ENCODE results near the gene PAOX. TPM values are rescaled to one million over a fixed set of nuclear protein-coding genes. Genes with fewer than 3 reads are reported as not detected.

PAOX gene
- total RNA-seq = 1.3 and 5.0 TPM in 2 replicates

DNA sequence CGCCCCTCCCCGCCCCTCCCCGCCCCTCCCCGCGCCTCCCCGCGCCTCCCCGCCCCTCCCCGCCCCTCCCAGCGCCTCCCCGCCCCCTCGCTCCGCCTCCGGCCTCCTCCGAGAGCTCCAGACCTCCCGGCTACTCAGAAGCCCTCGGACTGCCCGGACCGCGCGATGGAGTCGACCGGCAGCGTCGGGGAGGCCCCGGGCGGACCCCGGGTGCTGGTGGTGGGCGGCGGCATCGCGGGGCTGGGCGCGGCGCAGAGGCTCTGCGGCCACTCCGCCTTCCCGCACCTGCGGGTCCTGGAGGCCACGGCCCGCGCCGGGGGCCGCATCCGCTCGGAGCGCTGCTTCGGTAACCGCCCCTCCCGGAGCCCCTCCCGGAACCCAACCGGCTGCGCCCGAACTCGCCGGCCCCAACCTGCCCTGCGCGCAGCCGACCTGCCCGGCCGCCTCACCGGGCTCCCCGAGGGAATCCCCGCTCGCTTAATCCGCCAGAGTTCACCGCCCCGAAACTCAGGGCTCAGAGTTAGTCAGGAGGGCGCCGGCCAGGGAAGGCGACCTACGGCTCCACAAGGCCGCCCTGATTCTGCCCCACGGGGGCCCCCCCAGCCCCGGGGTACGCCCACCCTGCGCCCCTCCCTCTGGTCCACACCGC, at the start of gene PAOX:
Gene PAOX (plus strand): TSS at position 111 of the 649 bp plus-strand sequence. CDS start 55 bp downstream, at position 166.

DNA sequence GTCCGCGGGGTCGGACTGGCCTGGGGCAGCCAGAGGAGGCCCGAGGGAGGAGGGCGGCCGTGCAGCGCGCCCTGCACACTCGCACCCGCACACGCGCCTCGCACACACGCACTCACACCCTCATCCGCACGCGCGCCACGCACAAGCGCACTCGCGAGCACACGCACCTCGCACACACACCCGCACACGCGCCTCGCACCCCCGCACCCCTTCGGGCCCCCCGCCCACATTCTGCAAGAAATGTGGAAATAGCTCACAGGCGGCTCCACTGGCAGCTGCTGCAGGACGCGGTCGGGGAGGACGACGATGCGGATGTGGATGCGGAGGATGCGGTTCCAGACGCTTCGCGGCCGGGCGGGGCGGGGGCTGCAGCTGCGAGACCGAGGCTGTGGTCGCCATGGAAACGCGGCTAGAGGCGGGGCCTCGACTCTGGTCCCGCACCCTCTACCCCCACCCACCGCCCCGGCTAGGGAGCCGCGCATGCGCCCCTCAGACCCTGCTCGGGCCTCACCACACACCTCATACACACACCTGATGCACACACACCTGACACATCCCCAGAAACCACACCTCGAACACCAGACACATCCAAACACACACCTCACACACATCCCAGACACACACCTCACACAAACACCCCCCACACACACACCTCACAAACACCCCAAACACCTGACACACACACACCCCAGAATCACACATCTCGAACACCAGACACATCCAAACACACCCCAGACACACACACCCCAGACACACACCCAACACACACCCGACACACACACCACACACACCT, 42.3 kb upstream of the PAOX start, which contains the start of gene CALY:
Gene CALY (minus strand): TSS at position 320 of the 793 bp plus-strand sequence. CDS start 7,907 bp downstream, outside the sequence.

DNA sequence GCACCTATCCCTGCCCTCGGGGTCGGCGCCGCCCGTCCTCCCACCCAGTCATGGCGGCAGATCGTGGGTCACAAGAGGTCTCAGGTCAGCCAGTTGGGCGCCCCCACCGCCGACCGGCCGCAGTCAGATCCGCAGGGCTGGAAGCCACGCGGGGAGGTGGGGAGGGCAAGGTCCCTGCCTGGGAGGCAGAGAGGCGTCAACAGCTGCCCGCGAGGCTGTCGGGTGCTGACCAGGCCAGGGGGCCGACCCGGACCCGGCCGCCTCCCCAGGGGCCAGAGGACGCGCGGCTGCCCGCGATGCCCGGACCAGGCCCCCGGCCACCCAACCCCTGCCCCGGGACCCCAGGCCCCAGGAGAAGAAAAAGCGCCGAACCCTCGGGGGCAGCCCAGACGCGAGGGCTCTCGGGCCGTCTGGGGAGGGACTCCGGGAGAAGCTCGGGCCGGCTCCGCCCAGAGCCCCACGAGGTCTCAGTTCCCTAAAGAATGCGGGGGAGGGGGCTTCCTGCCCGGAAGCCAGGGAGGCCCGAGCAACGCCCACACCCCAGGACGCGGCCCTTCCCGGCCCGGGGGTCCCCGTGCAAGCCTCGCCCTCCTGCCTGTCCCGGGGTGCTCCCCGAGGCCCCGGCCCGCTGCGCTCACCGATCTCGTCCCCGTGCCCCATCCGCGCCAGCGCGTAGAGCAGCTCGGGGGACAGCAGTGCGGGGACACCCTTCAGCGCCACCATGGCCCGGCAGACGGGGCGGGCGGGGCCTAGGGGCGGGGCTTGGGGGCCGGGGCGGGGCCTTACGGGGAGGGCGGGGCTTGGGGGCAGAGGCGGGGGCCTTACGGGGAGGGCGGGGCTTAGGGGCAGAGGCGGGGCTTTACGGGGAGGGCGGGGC, 21.5 kb upstream of the PAOX start, which contains the start of gene FUOM:
Gene FUOM (minus strand): TSS at position 735 of the 877 bp plus-strand sequence. CDS start 12 bp downstream, at position 723.

DNA sequence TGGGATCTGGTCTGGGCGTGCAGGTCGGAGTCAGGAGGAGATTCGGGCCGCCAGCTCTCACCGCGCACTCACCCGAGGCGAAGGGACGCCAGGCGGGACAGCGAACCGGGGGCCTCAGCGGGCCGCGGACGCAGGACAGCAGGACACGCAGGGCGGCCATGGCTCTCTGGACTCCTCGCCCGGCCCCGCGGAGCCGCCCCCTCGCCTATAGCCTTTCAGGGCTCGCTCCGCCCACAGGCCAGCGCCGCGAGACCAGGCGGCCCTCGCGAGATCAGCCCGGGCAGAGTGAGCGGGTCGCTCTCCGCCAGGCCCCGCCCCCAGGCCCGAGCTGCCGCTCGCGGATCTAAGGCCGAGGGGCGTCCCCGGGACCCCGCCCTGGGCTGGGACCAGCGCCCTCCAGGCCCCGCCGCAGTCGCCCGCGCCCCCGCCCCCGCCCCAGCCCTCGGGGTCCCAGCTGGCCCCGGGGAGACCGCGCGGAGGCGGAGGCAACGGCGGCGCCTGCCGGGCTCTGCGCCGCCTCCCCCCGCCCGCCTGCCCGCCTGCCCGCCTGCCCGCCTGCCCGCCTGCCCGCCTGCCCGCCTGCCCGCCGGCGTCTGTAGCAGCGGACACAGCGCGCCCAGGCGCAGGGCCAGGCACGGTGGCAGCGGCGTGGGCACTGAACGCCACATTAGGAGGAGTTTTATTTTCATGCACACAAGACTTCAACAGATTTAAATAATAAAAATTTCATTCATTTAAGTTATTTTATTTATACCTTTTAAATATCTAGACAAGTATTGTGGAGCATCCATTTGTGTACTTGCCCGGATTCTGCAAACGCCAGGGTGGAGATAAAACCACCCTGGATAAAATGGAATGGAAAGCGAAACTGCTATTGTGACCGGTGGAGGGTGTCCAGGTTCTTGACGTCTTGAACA, 5.6 kb upstream of the PAOX start, which contains the start of gene ECHS1:
Gene ECHS1 (minus strand): TSS at position 181 of the 917 bp plus-strand sequence. CDS start 21 bp downstream, at position 160.

DNA sequence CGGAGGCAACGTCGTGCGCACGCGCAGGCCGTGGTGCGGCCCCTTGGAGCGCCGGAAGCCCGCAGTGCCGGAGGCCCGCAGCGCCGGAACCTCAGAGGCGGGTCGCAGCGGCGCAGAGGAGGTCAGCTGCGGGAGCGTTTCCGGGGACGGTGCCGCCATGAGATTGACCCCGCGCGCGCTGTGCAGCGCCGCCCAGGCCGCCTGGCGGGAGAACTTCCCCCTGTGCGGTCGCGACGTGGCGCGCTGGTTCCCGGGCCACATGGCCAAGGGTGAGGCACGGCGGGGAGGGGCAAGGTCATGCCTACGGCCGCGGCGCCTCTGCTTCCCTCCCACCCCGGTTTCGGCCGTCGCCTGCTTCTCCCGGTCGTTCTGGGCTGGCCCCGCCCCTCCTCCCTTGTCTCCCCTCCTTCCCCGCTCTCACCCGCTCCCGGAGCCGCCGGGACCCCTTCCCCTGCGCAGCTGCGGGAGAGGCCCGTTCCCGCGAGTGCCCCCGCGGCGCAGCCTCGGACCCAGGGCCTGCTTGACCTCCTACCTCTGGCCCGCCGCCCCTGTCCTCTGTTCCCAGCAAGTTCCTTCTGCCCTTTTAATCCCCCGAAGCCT, 15.1 kb downstream of the PAOX start, which contains the start of gene MTG1:
Gene MTG1 (plus strand): TSS at position 94 of the 600 bp plus-strand sequence. CDS start 64 bp downstream, at position 158.

DNA sequence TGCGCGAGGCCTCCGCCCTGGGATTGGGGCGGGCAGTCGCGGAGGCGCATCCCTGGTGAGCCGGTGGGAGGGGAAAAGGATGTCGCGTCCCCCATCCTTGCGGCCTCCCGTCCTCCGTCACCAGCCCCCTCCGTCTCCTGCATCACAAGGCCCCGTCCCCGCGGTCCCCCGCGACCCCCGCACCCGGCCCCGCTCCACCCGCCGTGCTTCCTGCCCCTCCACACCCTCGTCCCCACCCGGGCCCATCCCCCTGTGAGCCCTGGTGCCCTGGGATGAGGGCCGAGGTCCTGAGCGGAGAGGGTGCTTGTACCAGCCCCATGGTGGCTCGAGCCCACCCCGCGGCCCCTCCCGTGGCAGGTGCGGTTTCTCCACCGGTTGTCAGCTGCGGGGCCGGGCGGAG, 45.5 kb downstream of the PAOX start, which contains the start of gene SPRN:
Gene SPRN (minus strand): TSS at position 25 of the 400 bp plus-strand sequence. CDS start 944 bp downstream, outside the sequence.

Other genes starting within 250 kb of the PAOX start
- 0.09 TPM in 1 of 2 replicates, not detected in the other for gene KNDC1, start 219.0 kb upstream of the PAOX start, total RNA-seq
- gene UTF1, start 149.0 kb upstream of the PAOX start, total RNA-seq = not detected in 2 replicates
- gene VENTX, start 141.4 kb upstream of the PAOX start, total RNA-seq = not detected in 2 replicates
- gene ADAM8, start 102.4 kb upstream of the PAOX start, total RNA-seq = 26.9 and 30.5 TPM in 2 replicates
- gene TUBGCP2, start 70.4 kb upstream of the PAOX start, total RNA-seq = 45.8 and 56.9 TPM in 2 replicates
- 24.4 and 29.0 TPM in 2 replicates for gene ZNF511, start 70.3 kb upstream of the PAOX start, total RNA-seq
- not detected in 2 replicates for gene CALY, start 42.4 kb upstream of the PAOX start, total RNA-seq
- not detected in 2 replicates for gene PRAP1, start 31.9 kb upstream of the PAOX start, total RNA-seq
- gene FUOM, start 21.2 kb upstream of the PAOX start, total RNA-seq = 37.2 and 37.5 TPM in 2 replicates
- 97.7 and 102 TPM in 2 replicates for gene ECHS1, start 5.9 kb upstream of the PAOX start, total RNA-seq
- gene MTG1, start 14.9 kb downstream of the PAOX start, total RNA-seq = 18.1 and 19.1 TPM in 2 replicates
- not detected in 2 replicates for gene SPRN, start 45.4 kb downstream of the PAOX start, total RNA-seq
- gene SCART1, start 74.7 kb downstream of the PAOX start, total RNA-seq = 0.51 and 0.63 TPM in 2 replicates
- gene CYP2E1, start 148.1 kb downstream of the PAOX start, total RNA-seq = not detected in 2 replicates
- gene SYCE1, start 186.3 kb downstream of the PAOX start, total RNA-seq = not detected in 2 replicates
- not detected in 2 replicates for gene FRG2B, start 247.5 kb downstream of the PAOX start, total RNA-seq

Measured in airway epithelial cell (primary cell).